Psoas muscle (tissue), 8 donors: Measurements from ENCODE around the gene TCEAL4. TPM values are rescaled to one million over a fixed set of nuclear protein-coding genes. Genes with fewer than 3 reads are reported as not detected.

Source experiments
- ATAC-seq, 4 donors: fragments of 200-7000 bp; cut with Tn5 transposase; one replicate each; pipeline ENCODE4 v1.9.1; 2020; ENCODE audit warnings: moderate library complexity in 3 of 4, mild to moderate bottlenecking in 2 of 4
- DNase-seq, 2 donors: peaks; one replicate each; pipeline ENCODE4 v3.0.0-alpha.2; 2020
- H3K27ac ChIP-seq: fragments of 200-600 bp; one replicate; pipeline ENCODE4 v1.8.0; 2022
- H3K27me3 ChIP-seq, 3 donors: fragments of 200-600 bp in 1 of 3; one replicate each; pipeline versions ENCODE4 v1.6.1 to v1.8.0; 2013 to 2022; ENCODE audit warnings: low read length in 2 of 3, mild to moderate bottlenecking in 2 of 3, moderate library complexity in 1 of 3; ENCODE audit not compliant: insufficient read depth in 3 of 3
- H3K36me3 ChIP-seq, 2 donors: fragments of 200-600 bp in 1 of 2; one replicate each; pipeline versions ENCODE4 v1.6.1 to v1.8.0; 2013 to 2022; ENCODE audit warnings: low read depth in 1 of 2, mild to moderate bottlenecking in 1 of 2, moderate library complexity in 1 of 2; ENCODE audit not compliant: insufficient read depth in 1 of 2
- H3K4me1 ChIP-seq: fragments of 200-600 bp; one replicate; pipeline ENCODE4 v1.8.0; 2022
- H3K4me3 ChIP-seq: fragments of 200-600 bp; one replicate; pipeline ENCODE4 v1.8.0; 2022; ENCODE audit warnings: mild to moderate bottlenecking
- H3K9me3 ChIP-seq: fragments of 200-600 bp; one replicate; pipeline ENCODE4 v1.8.0; 2022
- CTCF ChIP-seq: fragments of 200-600 bp; IDR thresholded peaks from one replicate; pipeline ENCODE4 v1.8.0; 2022; ENCODE audit warnings: antibody characterized with exemption
- WGBS, 3 donors: extraction: QIAGEN DNeasy Blood & Tissue Kit; methylation state at CpG; one replicate each; pipeline versions ENCODE4 v1.1.6 to v1.1.7; 2013; 5-methylcytosine and 5-hydroxymethylcytosine counted together
- intact Hi-C, 2 donors: fragments of 100-400 bp; cut with DNase I; formaldehyde crosslinking; loops; one replicate each; pipeline versions ENCODE4 v1.11.0 to v1.14.2; 2022
- polyA plus RNA-seq, 3 donors: library from polyadenylated mRNA; stranded (reverse); fragments of 200-250 nt; gene quantifications; one replicate each; pipeline ENCODE4 v1.2.3, GENCODE V29; 2013
- total RNA-seq, 4 donors: library from RNA; stranded (reverse); fragmentation: NEBNext Ultra II Directional in 2 of 4; extraction: Animal tissue kit (Norgen Biotek cat#: 25700) in 2 of 4; gene quantifications; one replicate each; pipeline versions ENCODE4 v1.2.1 to v1.2.4, GENCODE V29; 2021 to 2023
- donor health status: healthy with polysubstance abuse.
- donor health status: DM: no; HTN: no; CAD: no; lungs with moderate emphysema.
- donor health status: Bipolar disorder and iron deficiency.
- donor health status: healthy.
- donor health status: DM: yes; HTN: yes; CAD: no.
- donor health status: DM: no; HTN: no; CAD: no.
- donor health status: DM: no; HTN: no; CAD: no.
- donor health status: DM: yes; HTN: yes; CAD: no.

TCEAL4 gene
- total and polyA plus RNA-seq, 7 donors, result 28.6 to 66.6 (median 37.2) TPM

DNA sequence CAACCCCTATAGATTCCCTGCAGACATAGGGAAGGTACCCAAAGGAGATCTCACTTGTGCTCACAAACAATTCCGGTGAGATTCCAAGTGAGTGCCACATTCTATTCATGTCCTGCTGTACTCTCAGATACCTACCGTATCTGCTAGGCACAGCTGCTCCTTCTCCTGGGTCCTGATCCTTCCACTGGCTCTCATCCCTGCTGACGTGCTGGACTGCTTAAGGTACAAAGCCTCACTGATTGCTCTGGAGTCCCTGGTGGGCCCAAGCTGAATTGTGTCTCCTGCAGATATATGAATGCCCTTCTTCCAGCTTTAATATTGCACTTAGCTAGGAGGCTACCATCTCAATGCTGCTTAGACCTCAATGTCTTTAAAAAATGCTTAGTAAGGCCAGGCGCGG, 45.8 kb downstream of the TCEAL4 start:
- no peak overlapping the region for H3K27ac ChIP-seq
- 79 to 90% (median 83%) methylated on average over 5 of the region's 5 CpGs for WGBS, 3 donors
- peaks cover 9% of the 10 kb centered on the region for H3K4me1 ChIP-seq
- H3K9me3 ChIP-seq, result no peaks in the 10 kb centered on the region
- DNase-seq (no peak), ATAC-seq (no peak)
- intact Hi-C loops, result loop anchor here in 1 of 2 donors (10.0 kb wide), 1 partner anchor 54 kb away; the partner anchor contains the start of gene MORF4L2
- H3K36me3 ChIP-seq, result peaks cover 0 to 6% of the 10 kb centered on the region in 2 donors
- TF ChIP-seq CTCF, result no peak
- H3K4me3 ChIP-seq, result no peak overlapping the region
- peaks cover 0 to 10% (median 0%) of the 10 kb centered on the region in 3 donors for H3K27me3 ChIP-seq

- no peak overlapping the region for H3K27ac ChIP-seq
- H3K9me3 ChIP-seq, result no peaks in the 10 kb centered on the region
- peaks cover 2% of the 10 kb centered on the region for H3K4me1 ChIP-seq
- H3K4me3 ChIP-seq, result no peak overlapping the region
- DNase-seq, result no peak
- TF ChIP-seq CTCF, result no peak
- ATAC-seq, result no peak
- H3K36me3 ChIP-seq, result peaks cover 0 to 6% of the 10 kb centered on the region in 2 donors
- no peaks in the 10 kb centered on the region for H3K27me3 ChIP-seq
- 53 to 82% (median 79%) methylated on average over 2 of the region's 2 CpGs for WGBS, 3 donors
- intact Hi-C loops, result loop anchor here in 1 of 2 donors (10.0 kb wide), 1 partner anchor 49 kb away; the partner anchor contains the start of gene MORF4L2
These were observed 50.1 kb downstream of the TCEAL4 start for GRCh38 chrX:103635436-103635835.

Other genes with a start within 250 kb of the TCEAL4 start
- gene TCEAL9, start 229.0 kb upstream of the TCEAL4 start, total RNA-seq, result 1 to 10 TPM; 3.4 to 9.1 (median 5.0) TPM
- gene TCEAL9, start 229.0 kb upstream of the TCEAL4 start, polyA plus RNA-seq, result 10 to 100 TPM; 11.0 to 15.1 (median 13.3) TPM
- 10 to 100 TPM in 1 of 4 donors, 1 to 10 TPM in 3; 7.1 to 24.4 (median 8.8) TPM for gene BEX3, start 209.0 kb upstream of the TCEAL4 start, total RNA-seq
- 10 to 100 TPM in 2 of 3 donors, 1 to 10 TPM in 1; 6.2 to 12.7 (median 10.8) TPM for gene BEX3, start 209.0 kb upstream of the TCEAL4 start, polyA plus RNA-seq
- under 1 TPM in 1 of 4 donors, not detected in 3; 0.14 TPM for gene RAB40A, start 66.0 kb upstream of the TCEAL4 start, total RNA-seq
- under 1 TPM in 1 of 3 donors, not detected in 2; 0.06 TPM for gene RAB40A, start 66.0 kb upstream of the TCEAL4 start, polyA plus RNA-seq
- gene TCEAL3, start 22.4 kb downstream of the TCEAL4 start, total RNA-seq, result 10 to 100 TPM in 1 of 4 donors, 1 to 10 TPM in 3; 6.6 to 10.0 (median 7.6) TPM
- gene TCEAL3, start 22.4 kb downstream of the TCEAL4 start, polyA plus RNA-seq, result 10 to 100 TPM in 1 of 3 donors, 1 to 10 TPM in 2; 6.7 to 13.2 (median 6.8) TPM
- 10 to 100 TPM; 25.9 to 54.8 (median 30.4) TPM for gene TCEAL1, start 43.5 kb downstream of the TCEAL4 start, total RNA-seq
- gene TCEAL1, start 43.5 kb downstream of the TCEAL4 start, polyA plus RNA-seq, result 10 to 100 TPM; 18.7 to 42.1 (median 32.8) TPM
- gene MORF4L2, start 101.2 kb downstream of the TCEAL4 start, total RNA-seq, result 100 to 1,000 TPM; 182 to 273 (median 218) TPM
- gene MORF4L2, start 101.2 kb downstream of the TCEAL4 start, polyA plus RNA-seq, result 100 to 1,000 TPM; 342 to 524 (median 422) TPM
- not detected for gene TMEM31, start 125.4 kb downstream of the TCEAL4 start, total RNA-seq
- under 1 TPM in 1 of 3 donors, not detected in 2; 0.09 TPM for gene TMEM31, start 125.4 kb downstream of the TCEAL4 start, polyA plus RNA-seq
- 1 to 10 TPM in 1 of 4 donors, under 1 TPM in 2, not detected in 1; 0.39 to 1.7 (median 0.95) TPM for gene PLP1, start 191.3 kb downstream of the TCEAL4 start, total RNA-seq
- gene PLP1, start 191.3 kb downstream of the TCEAL4 start, polyA plus RNA-seq, result 1 to 10 TPM in 1 of 3 donors, under 1 TPM in 2; 0.69 to 1.2 (median 0.70) TPM
- 10 to 100 TPM in 1 of 4 donors, 1 to 10 TPM in 3; 1.9 to 15.2 (median 5.3) TPM for gene RAB9B, start 246.7 kb downstream of the TCEAL4 start, total RNA-seq
- 1 to 10 TPM in 2 of 3 donors, under 1 TPM in 1; 0.47 to 4.2 (median 1.7) TPM for gene RAB9B, start 246.7 kb downstream of the TCEAL4 start, polyA plus RNA-seq